Measurements from ENCODE around the gene WDCP. TPM values are rescaled to one million over a fixed set of nuclear protein-coding genes. Genes with fewer than 3 reads are reported as not detected.

Gene WDCP
- total RNA-seq, 2 experiments from 2014 or later, result 20.2 to 23.0 TPM

- Mint-ChIP-seq H3K27ac (no peak overlapping the region), H3K4me3 (no peak overlapping the region), H3K27me3 (peaks cover 1% of the 10 kb centered on the region), H3K36me3 (ENCODE audit: low read depth) (no peaks in the 10 kb centered on the region), H3K9me3 (no peaks in the 10 kb centered on the region), H3K4me1 (ENCODE audit: low read depth) (peaks cover 3% of the 10 kb centered on the region)
- ChIA-PET CTCF (interaction anchor here (1.5 kb wide), 1 partner anchor 228 kb away, joined by 5 read pairs; no protein-coding TSS in a partner anchor), POLR2A (no interaction called here)
- DNase-seq (no peak), ATAC-seq (no peak)
- intact Hi-C loops (cut with micrococcal nuclease), result no loop called here
- TF ChIP-seq CTCF (IDR thresholded peaks at IDR 0.05), result no peak
These were observed 5.8 kb upstream of the WDCP start for GRCh38 chr2:24052951-24053350.

- no peak for ATAC-seq
- Mint-ChIP-seq H3K4me1 (ENCODE audit: low read depth) (peaks cover 9% of the 10 kb centered on the region), H3K4me3 (no peak overlapping the region), H3K9me3 (no peaks in the 10 kb centered on the region), H3K27me3 (peaks cover 1% of the 10 kb centered on the region), H3K27ac (no peak overlapping the region), H3K36me3 (ENCODE audit: low read depth) (no peaks in the 10 kb centered on the region)
- ChIA-PET POLR2A (interaction anchor here (0.6 kb wide), 1 partner anchor 15 kb away, joined by 4 read pairs; no protein-coding TSS in a partner anchor), CTCF (interaction anchor here (1.2 to 4.2 kb wide), 6 partner anchors 9 to 227 kb away, joined by 3 to 19 read pairs (median 4); partner anchors contain the start of gene TP53I3)
- no peak for TF ChIP-seq CTCF (IDR thresholded peaks at IDR 0.05)
- intact Hi-C loops (cut with micrococcal nuclease), result no loop called here
- DNase-seq, result no peak
These were observed 4.6 kb upstream of the WDCP start for GRCh38 chr2:24051833-24052232.

DNA sequence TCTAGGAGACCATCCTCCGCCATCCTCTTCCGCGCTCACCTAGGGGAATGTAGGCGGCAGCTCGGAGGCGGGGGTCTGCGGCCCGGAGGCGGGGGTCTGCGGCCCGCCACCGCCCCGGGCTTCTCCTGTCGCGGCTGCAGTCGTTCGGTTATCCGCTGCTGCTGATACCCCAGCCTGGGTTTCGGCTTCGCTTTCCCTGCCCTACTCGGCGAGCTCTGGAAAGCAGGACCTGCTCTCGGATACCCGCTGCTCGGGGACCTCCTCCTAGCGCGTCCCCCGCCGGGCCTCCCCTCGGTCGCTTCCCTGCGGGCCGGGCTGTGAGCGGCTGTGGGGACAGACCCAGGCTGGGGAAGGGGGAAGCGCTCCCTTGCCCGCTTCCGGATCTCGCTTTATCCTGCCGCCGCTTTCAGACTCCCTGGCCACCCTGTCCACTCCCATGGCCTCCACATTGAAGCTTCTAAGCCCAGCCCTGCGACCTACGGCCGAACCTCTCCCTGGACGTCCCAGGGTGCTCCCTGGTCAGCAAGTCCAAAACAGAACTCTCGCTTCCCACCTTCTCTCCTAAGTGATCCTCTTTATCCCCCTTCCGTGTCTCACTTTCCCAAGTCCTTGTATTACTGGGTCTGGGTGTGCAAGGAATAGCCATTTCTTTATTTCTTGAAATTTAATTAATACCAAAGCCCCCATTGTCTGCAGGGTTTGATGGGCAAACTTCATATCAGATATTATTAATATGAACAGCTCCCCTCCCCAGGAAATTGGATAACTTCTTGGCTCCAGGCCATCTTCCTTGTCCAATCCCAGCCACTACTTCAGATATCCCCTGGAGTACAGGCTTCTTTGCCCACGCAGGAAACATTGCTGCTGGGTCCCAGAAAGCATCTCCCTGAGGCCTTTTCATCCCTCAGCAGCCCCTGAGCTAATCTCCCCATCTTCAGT lies 3.1 kb upstream of the WDCP start:
- no peak for ATAC-seq
- DNase-seq, result peak; percentile 15
- H3K9me3 Mint-ChIP-seq, result no peaks in the 10 kb centered on the region
- ChIA-PET POLR2A (interaction anchor here (0.6 to 1.1 kb wide), 4 partner anchors 20 to 33 kb away, joined by 3 read pairs; partner anchors contain the start of gene SF3B6), CTCF (interaction anchor here (2.0 to 4.2 kb wide), 2 partner anchors 10 to 34 kb away, joined by 8 to 19 read pairs; partner anchors contain the start of gene TP53I3)
- no peak overlapping the region for H3K4me3 Mint-ChIP-seq
- H3K27me3 Mint-ChIP-seq, result peaks cover 1% of the 10 kb centered on the region
- intact Hi-C loops (cut with micrococcal nuclease), result no loop called here
- peaks cover 16% of the 10 kb centered on the region for H3K4me1 Mint-ChIP-seq (ENCODE audit: low read depth)
- no peak overlapping the region for H3K27ac Mint-ChIP-seq
- TF ChIP-seq CTCF (IDR thresholded peaks at IDR 0.05), result no peak
- no peaks in the 10 kb centered on the region for H3K36me3 Mint-ChIP-seq (ENCODE audit: low read depth)

DNA sequence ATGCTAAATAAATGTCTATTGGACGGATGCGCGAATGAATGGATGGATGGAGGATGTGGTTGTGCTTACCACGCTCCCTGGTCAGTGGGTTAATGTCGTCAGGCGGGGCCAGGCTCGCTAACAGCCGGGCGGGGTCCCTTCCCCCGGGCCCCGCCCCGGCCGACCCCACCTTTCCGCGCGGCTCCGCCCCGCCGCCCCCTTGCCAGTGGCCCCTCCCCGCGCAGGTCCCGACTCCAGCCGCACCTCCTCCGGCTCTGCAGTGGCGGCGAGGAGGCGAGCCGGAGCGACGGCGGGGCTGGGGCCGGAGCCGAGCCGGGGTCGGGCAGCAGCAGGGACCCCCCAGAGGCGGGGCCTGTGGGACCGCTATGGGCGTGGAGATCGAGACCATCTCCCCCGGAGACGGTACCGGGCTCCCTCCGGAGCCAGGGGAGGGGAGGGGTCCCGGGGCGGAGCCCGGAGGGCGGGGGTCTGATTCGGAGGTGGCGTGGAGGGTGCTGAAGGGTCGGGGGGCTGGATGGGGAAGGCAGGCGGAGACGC lies 2.4 kb upstream of the WDCP start, which contains the start of gene FKBP1B:
Gene FKBP1B (plus strand): TSS at position 257 of the 537 bp plus-strand sequence. CDS start 109 bp downstream, at position 366.
- Mint-ChIP-seq H3K4me1 (ENCODE audit: low read depth) (peaks cover 20% of the 10 kb centered on the region), H3K27ac (no peak within 1 kb of the TSS), H3K27me3 (peaks cover 1% of the 10 kb centered on the region), H3K9me3 (no peaks in the 10 kb centered on the region), H3K4me3 (no peak within 1 kb of the TSS), H3K36me3 (ENCODE audit: low read depth) (no peaks in the 10 kb centered on the region)
- POLR2A ChIA-PET, result interaction anchor here (1.0 kb wide), 2 partner anchors 19 to 34 kb away, joined by 3 read pairs; no protein-coding TSS in a partner anchor
- peak; percentile 80 for DNase-seq
- CTCF ChIA-PET, result interaction anchor here (0.8 to 4.2 kb wide), 3 partner anchors 35 to 226 kb away, joined by 3 to 19 read pairs (median 4); partner anchors contain the start of genes ATAD2B and TP53I3
- intact Hi-C loops (cut with micrococcal nuclease), result no loop called here
- peak; percentile 45 for ATAC-seq
- no peak for TF ChIP-seq CTCF (IDR thresholded peaks at IDR 0.05)
